ENCODE results near the gene CADPS. TPM values are rescaled to one million over a fixed set of nuclear protein-coding genes. Genes with fewer than 3 reads are reported as not detected.

Gene CADPS
- total and polyA plus RNA-seq, 4 donors, result 0.13 to 0.99 (median 0.75) TPM; not detected in 1

DNA sequence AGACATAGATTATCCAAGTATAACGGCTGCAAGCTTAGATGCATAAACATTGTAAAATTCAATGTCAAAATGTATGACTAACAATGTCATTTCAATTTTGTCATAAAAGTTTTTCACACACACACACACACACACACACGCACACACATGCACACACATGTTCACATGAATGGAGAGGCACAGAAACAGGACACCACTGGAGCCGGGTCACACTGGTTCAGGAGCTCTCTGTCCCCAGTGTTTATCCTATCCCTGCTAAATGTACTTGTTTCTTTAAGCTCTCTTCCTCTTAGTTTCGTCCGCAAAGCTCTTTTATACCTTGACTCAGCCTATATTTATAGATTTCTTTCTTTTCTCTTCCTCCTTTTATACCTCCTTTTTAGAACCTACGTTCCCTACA is 249.9 kb downstream of the CADPS start:
- H3K9me3 ChIP-seq (ENCODE audit: control insufficient read depth, low read length), result no peaks in the 10 kb centered on the region
- no peaks in the 10 kb centered on the region for H3K36me3 ChIP-seq (ENCODE audit: control insufficient read depth in 1 of 2, insufficient read depth in 2 of 2, low read length in 1 of 2)
- intact Hi-C loops (cut with DNase I), result no loop called here
- H3K4me1 ChIP-seq (ENCODE audit: control insufficient read depth in 1 of 2, insufficient read depth in 2 of 2, low read length in 2 of 2), result no peaks in the 10 kb centered on the region
- 9 to 15% methylated on average over 6 of the region's 6 CpGs for WGBS, 2 donors
- ATAC-seq (ENCODE audit: low FRiP score), result no peak
- no peak overlapping the region for H3K4me3 ChIP-seq (ENCODE audit: low read length in 2 of 2)
- no peak for DNase-seq
- peaks cover 0 to 2% of the 10 kb centered on the region in 2 donors for H3K27me3 ChIP-seq (ENCODE audit: control insufficient read depth in 1 of 2, insufficient read depth in 2 of 2, low read length in 1 of 2)
- no peak overlapping the region for H3K27ac ChIP-seq (ENCODE audit: low read depth in 1 of 2, low read length in 2 of 2)

DNA sequence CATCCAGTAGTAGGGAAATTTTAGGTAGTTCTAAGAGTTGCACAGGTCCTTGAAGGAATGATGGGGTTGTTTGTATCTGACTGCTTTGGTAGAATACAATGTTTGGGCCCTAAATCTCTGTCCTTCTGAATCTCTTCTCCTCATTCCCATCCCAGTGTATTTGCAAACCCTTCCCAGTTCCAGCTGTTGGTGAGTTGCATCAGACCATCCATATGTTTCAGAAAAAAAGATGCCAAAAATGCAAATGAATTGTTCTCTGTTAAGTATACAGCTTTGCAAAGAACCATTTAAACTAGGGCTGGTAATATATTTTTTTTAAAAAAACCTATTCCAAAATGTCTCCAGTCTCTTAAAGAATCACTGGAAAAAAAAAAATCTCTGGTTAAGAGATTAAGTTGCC is 251.0 kb downstream of the CADPS start:
- peaks cover 0 to 2% of the 10 kb centered on the region in 2 donors for H3K27me3 ChIP-seq (ENCODE audit: control insufficient read depth in 1 of 2, insufficient read depth in 2 of 2, low read length in 1 of 2)
- ATAC-seq (ENCODE audit: low FRiP score) (no peak), DNase-seq (no peak)
- H3K9me3 ChIP-seq (ENCODE audit: control insufficient read depth, low read length), result no peaks in the 10 kb centered on the region
- H3K4me3 ChIP-seq (ENCODE audit: low read length in 2 of 2), result no peak overlapping the region
- no peaks in the 10 kb centered on the region for H3K4me1 ChIP-seq (ENCODE audit: control insufficient read depth in 1 of 2, insufficient read depth in 2 of 2, low read length in 2 of 2)
- H3K36me3 ChIP-seq (ENCODE audit: control insufficient read depth in 1 of 2, insufficient read depth in 2 of 2, low read length in 1 of 2), result no peaks in the 10 kb centered on the region
- intact Hi-C loops (cut with DNase I), result no loop called here
- H3K27ac ChIP-seq (ENCODE audit: low read depth in 1 of 2, low read length in 2 of 2), result no peak overlapping the region

DNA sequence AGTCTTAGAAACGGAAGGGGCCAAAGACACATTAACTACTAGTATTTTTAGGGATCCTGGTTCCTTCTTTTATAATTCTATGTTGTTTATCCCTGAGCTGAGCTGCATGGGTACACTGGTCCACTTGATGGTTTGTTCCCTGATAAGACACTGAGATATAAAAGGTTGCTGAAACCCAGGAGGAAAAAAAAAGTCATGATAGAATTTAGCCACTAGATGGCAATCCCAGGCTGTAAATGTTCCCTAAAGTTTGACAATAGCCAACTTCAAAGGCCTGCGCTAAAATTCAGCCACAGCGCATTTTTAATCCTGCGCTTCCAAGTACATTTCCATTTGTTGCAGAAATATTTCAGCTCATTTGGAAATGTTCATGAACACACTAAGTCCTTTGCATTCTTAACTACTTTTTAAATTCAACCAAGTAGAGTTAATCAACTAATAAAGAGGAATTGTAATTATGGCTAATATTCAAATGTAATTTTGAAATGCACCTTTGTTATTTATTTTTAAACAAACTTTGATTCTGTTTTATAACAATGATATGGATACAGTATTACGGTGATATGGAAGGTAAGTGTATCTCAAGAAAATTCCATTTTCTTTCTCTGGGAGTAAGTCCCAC is 252.6 kb downstream of the CADPS start:
- intact Hi-C loops (cut with DNase I), result no loop called here
- no peak for ATAC-seq (ENCODE audit: low FRiP score)
- WGBS, 2 donors, result 50 to 51% methylated on average over 5 of the region's 5 CpGs

DNA sequence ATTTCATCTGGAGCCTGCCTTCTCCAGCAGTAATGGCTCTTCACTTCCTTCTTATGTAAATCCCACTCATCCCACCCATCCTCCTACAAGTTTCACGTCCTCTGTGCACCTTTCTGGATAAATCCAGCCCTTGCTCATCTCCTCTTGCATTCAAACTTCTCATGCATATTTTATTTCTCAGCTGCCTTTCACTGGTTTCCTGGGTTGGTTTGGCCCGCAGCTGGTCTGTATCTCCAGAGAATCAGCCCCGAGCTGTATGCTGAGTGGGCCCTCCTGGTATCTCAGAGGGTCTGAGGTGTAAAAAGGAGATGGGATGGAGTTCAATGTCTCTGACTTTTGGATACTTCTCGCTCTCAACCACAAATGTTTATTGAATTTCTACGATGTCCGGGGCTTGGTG is 253.3 kb downstream of the CADPS start:
- Histone ChIP-seq H3K4me1 (ENCODE audit: control insufficient read depth in 1 of 2, insufficient read depth in 2 of 2, low read length in 2 of 2) (no peaks in the 10 kb centered on the region), H3K4me3 (ENCODE audit: low read length in 2 of 2) (no peak overlapping the region), H3K36me3 (ENCODE audit: control insufficient read depth in 1 of 2, insufficient read depth in 2 of 2, low read length in 1 of 2) (no peaks in the 10 kb centered on the region), H3K9me3 (ENCODE audit: control insufficient read depth, low read length) (no peaks in the 10 kb centered on the region), H3K27me3 (ENCODE audit: control insufficient read depth in 1 of 2, insufficient read depth in 2 of 2, low read length in 1 of 2) (peaks cover 0 to 3% of the 10 kb centered on the region in 2 donors), H3K27ac (ENCODE audit: low read depth in 1 of 2, low read length in 2 of 2) (no peak overlapping the region)
- no peak for ATAC-seq (ENCODE audit: low FRiP score)
- DNase-seq, result no peak
- 62 to 69% methylated on average over 6 of the region's 6 CpGs for WGBS, 2 donors
- intact Hi-C loops (cut with DNase I), result no loop called here

More for the DNA sequence above, 252.6 kb downstream of the CADPS start:
- DNase-seq, result no peak
- no peak overlapping the region for H3K4me3 ChIP-seq (ENCODE audit: low read length in 2 of 2)
- H3K36me3 ChIP-seq (ENCODE audit: control insufficient read depth in 1 of 2, insufficient read depth in 2 of 2, low read length in 1 of 2), result no peaks in the 10 kb centered on the region
- no peaks in the 10 kb centered on the region for H3K9me3 ChIP-seq (ENCODE audit: control insufficient read depth, low read length)
- H3K4me1 ChIP-seq (ENCODE audit: control insufficient read depth in 1 of 2, insufficient read depth in 2 of 2, low read length in 2 of 2), result no peaks in the 10 kb centered on the region
- H3K27me3 ChIP-seq (ENCODE audit: control insufficient read depth in 1 of 2, insufficient read depth in 2 of 2, low read length in 1 of 2), result peaks cover 0 to 3% of the 10 kb centered on the region in 2 donors
- H3K27ac ChIP-seq (ENCODE audit: low read depth in 1 of 2, low read length in 2 of 2), result no peak overlapping the region

DNA sequence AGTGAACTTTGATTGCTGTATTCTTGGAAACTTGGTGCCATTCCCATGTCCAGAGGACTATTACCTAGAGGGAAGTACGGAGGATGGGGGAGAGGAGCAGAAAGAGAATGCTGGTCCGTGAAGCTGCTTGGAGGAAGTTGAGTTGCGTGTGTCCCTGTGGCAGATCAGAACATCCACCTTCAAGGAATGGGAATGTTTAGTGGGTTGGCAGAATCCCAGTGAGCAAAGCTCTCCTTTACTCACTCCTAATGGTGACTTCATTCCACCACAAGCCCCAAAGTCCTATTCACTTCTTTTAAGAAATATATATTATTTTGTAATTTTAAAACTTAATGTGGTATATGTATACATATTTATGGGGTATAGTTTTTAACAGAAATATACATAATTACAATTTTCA is 254.0 kb downstream of the CADPS start:
- Histone ChIP-seq H3K27ac (ENCODE audit: low read depth in 1 of 2, low read length in 2 of 2) (no peak overlapping the region), H3K27me3 (ENCODE audit: control insufficient read depth in 1 of 2, insufficient read depth in 2 of 2, low read length in 1 of 2) (peaks cover 0 to 3% of the 10 kb centered on the region in 2 donors), H3K36me3 (ENCODE audit: control insufficient read depth in 1 of 2, insufficient read depth in 2 of 2, low read length in 1 of 2) (no peaks in the 10 kb centered on the region), H3K9me3 (ENCODE audit: control insufficient read depth, low read length) (no peaks in the 10 kb centered on the region), H3K4me1 (ENCODE audit: control insufficient read depth in 1 of 2, insufficient read depth in 2 of 2, low read length in 2 of 2) (no peaks in the 10 kb centered on the region), H3K4me3 (ENCODE audit: low read length in 2 of 2) (no peak overlapping the region)
- DNase-seq (no peak), ATAC-seq (ENCODE audit: low FRiP score) (no peak)
- 65 to 71% methylated on average over 3 of the region's 3 CpGs for WGBS, 2 donors
- intact Hi-C loops (cut with DNase I), result no loop called here

DNA sequence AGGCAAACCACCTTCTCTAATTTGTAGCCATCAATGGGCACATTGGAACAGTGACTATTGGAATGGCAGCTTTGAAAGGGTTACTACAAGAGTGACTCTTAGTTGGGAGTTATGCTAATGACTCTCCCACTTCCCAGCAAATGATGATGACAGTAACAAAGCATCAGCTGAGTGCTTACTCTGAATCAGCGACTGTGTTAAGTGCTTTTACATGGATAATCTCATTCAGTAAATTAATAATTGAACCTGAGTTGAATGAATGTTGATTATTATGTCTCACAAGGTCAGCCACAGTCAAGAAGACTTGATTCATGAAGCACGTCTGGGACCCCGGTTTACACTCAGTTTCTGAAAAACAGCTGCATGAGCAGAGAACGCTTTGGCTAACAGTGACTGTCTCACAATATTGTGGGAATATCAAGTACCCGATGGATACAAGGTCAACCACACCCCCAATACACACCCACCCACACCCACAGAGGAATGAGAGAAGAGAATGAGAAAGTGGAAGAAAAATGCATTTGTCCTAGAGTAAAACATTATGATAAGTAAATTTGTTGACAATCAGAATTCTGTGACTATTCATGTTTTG is 259.9 kb downstream of the CADPS start:
- no peak for DNase-seq
- Histone ChIP-seq H3K4me3 (ENCODE audit: low read length in 2 of 2) (no peak overlapping the region), H3K36me3 (ENCODE audit: control insufficient read depth in 1 of 2, insufficient read depth in 2 of 2, low read length in 1 of 2) (no peaks in the 10 kb centered on the region), H3K9me3 (ENCODE audit: control insufficient read depth, low read length) (no peaks in the 10 kb centered on the region), H3K27me3 (ENCODE audit: control insufficient read depth in 1 of 2, insufficient read depth in 2 of 2, low read length in 1 of 2) (peaks cover 0 to 1% of the 10 kb centered on the region in 2 donors), H3K27ac (ENCODE audit: low read depth in 1 of 2, low read length in 2 of 2) (no peak overlapping the region), H3K4me1 (ENCODE audit: control insufficient read depth in 1 of 2, insufficient read depth in 2 of 2, low read length in 2 of 2) (no peaks in the 10 kb centered on the region)
- no peak for ATAC-seq (ENCODE audit: low FRiP score)
- intact Hi-C loops (cut with DNase I), result no loop called here
- WGBS, 2 donors, result 21 to 30% methylated on average over 5 of the region's 5 CpGs

DNA sequence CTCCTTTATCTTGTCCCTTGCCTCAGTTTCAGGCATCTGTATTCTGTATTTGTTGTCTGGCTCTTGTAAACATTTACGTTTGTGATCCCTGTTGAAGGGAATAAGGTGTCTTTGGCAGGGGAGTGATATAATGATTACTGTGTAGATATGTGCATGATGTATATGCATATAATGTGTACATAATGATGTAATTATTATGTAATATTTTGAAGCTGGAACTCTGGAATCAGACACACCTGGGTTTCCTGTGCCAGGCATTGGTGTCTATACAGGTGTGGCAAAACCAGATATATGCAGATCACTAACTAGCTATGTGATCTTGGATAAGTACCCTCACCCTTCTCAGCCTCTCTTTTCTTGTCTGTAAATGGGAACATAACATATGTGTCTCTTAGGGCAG is 260.7 kb downstream of the CADPS start:
- ATAC-seq (ENCODE audit: low FRiP score) (no peak), DNase-seq (no peak)
- Histone ChIP-seq H3K4me3 (ENCODE audit: low read length in 2 of 2) (no peak overlapping the region), H3K27me3 (ENCODE audit: control insufficient read depth in 1 of 2, insufficient read depth in 2 of 2, low read length in 1 of 2) (peaks cover 0 to 1% of the 10 kb centered on the region in 2 donors), H3K36me3 (ENCODE audit: control insufficient read depth in 1 of 2, insufficient read depth in 2 of 2, low read length in 1 of 2) (no peaks in the 10 kb centered on the region), H3K27ac (ENCODE audit: low read depth in 1 of 2, low read length in 2 of 2) (no peak overlapping the region), H3K4me1 (ENCODE audit: control insufficient read depth in 1 of 2, insufficient read depth in 2 of 2, low read length in 2 of 2) (no peaks in the 10 kb centered on the region), H3K9me3 (ENCODE audit: control insufficient read depth, low read length) (no peaks in the 10 kb centered on the region)
- intact Hi-C loops (cut with DNase I), result no loop called here
- WGBS, 2 donors, result 83 to 86% methylated on average over 1 of the region's 1 CpG

DNA sequence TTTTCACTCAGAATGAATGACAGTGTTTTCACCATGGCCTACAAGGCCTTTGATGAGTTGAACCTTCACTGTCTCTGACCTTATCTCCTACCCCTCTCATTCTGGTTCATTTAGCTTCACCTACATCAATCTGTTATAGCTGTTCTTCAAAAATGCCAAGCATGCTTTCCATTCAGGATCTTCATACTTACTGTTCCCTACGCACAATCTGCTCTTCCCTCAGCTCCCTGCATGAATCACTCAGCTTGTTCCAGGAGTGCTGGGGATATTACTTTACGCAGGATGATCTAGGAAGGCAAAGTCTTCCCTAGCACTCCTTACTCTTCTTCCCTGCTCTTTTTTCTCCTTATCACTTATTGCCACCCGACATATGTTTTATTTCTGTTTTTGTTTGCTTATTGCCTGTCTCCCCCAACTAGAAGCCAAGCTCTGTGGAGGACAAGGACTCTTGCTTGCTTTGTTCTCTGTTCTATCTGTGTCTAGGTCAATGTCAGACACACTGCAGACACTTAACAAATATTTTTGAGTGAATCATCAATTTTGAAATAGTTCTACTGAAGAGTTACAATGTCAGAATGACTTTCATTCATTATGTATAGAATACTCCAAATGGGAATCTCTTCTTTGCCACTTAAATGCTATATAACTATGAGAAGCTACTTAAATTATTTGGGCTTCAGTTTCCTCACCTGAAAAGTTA is 263.5 kb downstream of the CADPS start:
- WGBS, 2 donors, result 92% methylated on average over 3 of the region's 3 CpGs
- ATAC-seq (ENCODE audit: low FRiP score), result no peak
- Histone ChIP-seq H3K4me3 (ENCODE audit: low read length in 2 of 2) (no peak overlapping the region), H3K27me3 (ENCODE audit: control insufficient read depth in 1 of 2, insufficient read depth in 2 of 2, low read length in 1 of 2) (no peaks in the 10 kb centered on the region), H3K36me3 (ENCODE audit: control insufficient read depth in 1 of 2, insufficient read depth in 2 of 2, low read length in 1 of 2) (no peaks in the 10 kb centered on the region), H3K27ac (ENCODE audit: low read depth in 1 of 2, low read length in 2 of 2) (no peak overlapping the region), H3K9me3 (ENCODE audit: control insufficient read depth, low read length) (no peaks in the 10 kb centered on the region), H3K4me1 (ENCODE audit: control insufficient read depth in 1 of 2, insufficient read depth in 2 of 2, low read length in 2 of 2) (no peaks in the 10 kb centered on the region)
- intact Hi-C loops (cut with DNase I), result no loop called here
- no peak for DNase-seq

Measured in aorta (tissue), 5 donors.